Posterior cingulate gyrus (tissue), 11 donors: Measurements from ENCODE around the gene KCNMB4.
A peak's percentile ranks its signal among the peaks of the same experiment; 100 is the strongest.
"Not testable (repeated sequence)": the region's sequence is repeated elsewhere in the genome, so short reads cannot be mapped to it uniquely, and the experiment has no call there.

Experiments used
- DNase-seq, 10 donors: peaks; one replicate each; pipeline versions ENCODE4 v3.0.0 to v3.0.0-alpha.2; 2020 to 2021; ENCODE audit warnings: mixed read lengths in 3 of 10
- intact Hi-C: fragments of 100-400 bp; cut with DNase I; formaldehyde crosslinking; loops from one replicate; pipeline ENCODE4 v1.15.1; 2023

The KCNMB4 gene

GRCh38 chr12:70367258-70368141, 1.4 kb downstream of the KCNMB4 start:
- intact Hi-C loops, result loop anchor here (2.0 to 5.0 kb wide), 3 partner anchors 125 to 209 kb away; partner anchors contain the start of gene CNOT2
- DNase-seq, result no peak

DNA sequence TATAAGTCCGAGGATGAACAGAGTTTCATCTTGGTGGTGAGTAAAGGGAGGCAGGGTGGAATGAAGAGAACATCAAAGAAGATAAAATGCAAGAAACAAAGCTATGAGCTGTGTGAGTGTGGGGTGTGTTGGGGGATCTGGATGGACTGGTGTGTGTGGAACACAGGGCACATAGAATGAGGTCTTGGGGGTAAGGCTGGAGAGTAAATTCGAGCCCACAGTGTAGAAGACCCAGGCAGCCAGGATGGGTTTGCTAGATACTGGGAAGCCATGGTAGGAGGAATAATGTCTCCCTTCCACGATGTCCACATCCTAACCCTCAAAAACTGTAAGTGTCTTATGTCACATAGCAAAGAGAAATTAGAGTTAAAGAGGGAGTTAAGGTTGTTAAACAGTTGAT, 6.8 kb downstream of the KCNMB4 start:
- no peak for DNase-seq
- intact Hi-C loops, result no loop called here

GRCh38 chr12:70379846-70380245, 13.8 kb downstream of the KCNMB4 start:
- no peak for DNase-seq
- intact Hi-C loops, result no loop called here

GRCh38 chr12:70383484-70383883, 17.4 kb downstream of the KCNMB4 start:
- intact Hi-C loops, result no loop called here
- DNase-seq, result no peak

DNA sequence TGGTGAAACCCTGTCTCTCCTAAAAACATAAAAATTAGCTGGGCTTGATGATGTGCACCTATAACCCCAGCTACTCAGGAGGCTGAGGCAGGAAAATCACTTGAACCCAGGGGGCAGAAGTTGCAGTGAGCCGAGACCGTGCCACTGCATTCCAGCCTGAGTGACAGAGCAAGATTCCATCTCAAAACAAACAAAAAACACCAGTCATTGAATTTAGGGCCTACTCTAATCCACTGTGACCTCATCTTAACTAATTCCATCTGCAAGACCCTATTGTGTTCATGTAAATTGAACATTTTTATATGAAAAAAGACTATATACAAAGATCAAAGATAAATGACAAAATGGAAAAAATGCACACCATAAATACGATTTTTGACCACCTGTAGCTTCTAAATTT, 17.8 kb downstream of the KCNMB4 start:
- no peak for DNase-seq
- intact Hi-C loops, result no loop called here

DNA sequence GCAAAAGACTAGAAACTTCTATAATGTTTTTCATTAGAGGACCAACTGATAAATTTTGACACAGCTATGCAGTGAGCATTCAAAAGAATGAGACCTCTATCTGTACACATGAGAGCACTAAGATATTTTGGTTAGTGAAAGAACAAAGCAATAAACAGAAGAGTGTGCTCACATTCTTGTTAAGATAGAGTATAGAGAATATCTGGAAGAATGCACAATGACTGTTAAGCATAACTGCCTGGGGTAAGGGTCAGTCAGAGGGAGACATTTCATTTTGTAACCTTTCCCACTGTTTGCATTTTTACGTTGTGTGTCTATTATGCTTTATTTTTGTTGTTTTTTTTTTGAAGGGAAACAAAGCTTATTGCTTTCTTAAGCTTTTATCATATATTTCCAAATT, 20.7 kb downstream of the KCNMB4 start:
- no peak for DNase-seq
- intact Hi-C loops, result no loop called here

DNA sequence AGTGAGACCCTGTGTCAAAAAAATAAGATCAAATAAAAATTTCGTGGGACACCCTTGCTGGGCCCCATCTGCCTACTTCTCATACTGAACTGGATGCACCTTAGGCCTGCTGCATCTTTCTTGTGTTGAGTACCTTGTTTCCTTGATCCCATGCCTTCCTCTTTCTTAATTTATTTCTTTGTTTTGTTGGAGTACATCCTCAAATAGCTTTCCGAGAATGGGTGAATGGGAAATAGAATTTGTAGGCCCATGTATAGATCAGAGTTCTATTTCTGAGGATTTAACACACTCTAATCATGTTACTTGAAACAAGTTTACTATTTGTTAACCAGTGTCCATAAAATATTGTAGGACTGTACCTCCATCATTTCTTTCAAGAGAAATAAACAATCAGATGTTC, 23.6 kb downstream of the KCNMB4 start:
- DNase-seq, result no peak
- intact Hi-C loops, result no loop called here

- intact Hi-C loops, DNase-seq: not testable (repeated sequence)
Measured at GRCh38 chr12:70392631-70393030, 26.5 kb downstream of the KCNMB4 start.

GRCh38 chr12:70393787-70394499, 27.9 kb downstream of the KCNMB4 start:
- no peak for DNase-seq
- intact Hi-C loops, result no loop called here

GRCh38 chr12:70398002-70398401, 31.9 kb downstream of the KCNMB4 start:
- intact Hi-C loops, result no loop called here
- DNase-seq, result peak in 3 of 10 donors; percentile 14 to 84 (median 20)

GRCh38 chr12:70398862-70399261, 32.8 kb downstream of the KCNMB4 start:
- intact Hi-C loops, result no loop called here
- peak in 2 of 10 donors; percentile 10 to 11 for DNase-seq

- intact Hi-C loops, result no loop called here
- DNase-seq, result no peak
Measured at GRCh38 chr12:70399311-70399710, 33.2 kb downstream of the KCNMB4 start.

DNA sequence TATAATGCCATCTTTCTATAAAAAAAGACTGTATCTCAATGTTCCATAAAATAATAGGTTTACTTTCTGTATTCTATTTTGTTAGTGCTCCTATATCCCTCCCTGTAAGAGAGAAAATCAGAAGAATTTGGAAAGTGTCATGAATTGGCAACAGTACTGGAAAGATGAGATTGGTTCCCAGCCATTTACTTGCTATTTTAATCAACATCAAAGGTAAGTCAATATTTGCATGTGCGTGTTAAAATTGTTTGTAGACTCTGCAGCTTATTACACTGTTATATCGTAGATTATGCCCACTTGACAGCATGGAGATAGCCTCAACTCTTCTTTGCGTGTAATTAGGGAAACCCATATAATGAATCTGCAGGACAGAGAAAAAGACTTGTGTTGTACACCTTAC, 34.0 kb downstream of the KCNMB4 start:
- DNase-seq, result no peak

DNA sequence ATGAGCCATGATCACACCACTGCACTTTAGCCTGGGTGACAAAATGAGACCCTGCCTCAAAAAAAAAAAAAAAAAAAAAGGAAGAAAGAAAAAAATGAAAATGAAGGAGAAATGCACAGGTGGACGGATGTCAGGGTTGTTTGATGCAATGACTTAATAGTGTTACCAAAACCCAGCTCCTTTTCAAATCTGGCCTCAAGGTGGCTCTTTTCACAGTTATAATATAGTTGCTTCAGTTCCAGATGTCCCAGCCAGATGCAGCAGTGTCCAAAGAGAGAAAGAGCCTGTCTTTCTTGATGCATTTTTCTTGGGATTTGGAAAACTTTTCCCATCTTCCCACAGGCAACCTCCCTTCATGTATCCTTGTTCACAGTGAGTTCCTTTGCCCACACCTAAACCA, 36.5 kb downstream of the KCNMB4 start:
- no peak for DNase-seq
- intact Hi-C loops, result loop anchor here (10.0 kb wide), 1 partner anchor 172 kb away; no protein-coding TSS in a partner anchor

More for the DNA sequence above, 34.0 kb downstream of the KCNMB4 start:
- intact Hi-C loops, result loop anchor here (10.0 kb wide), 1 partner anchor 175 kb away; no protein-coding TSS in a partner anchor

GRCh38 chr12:70403826-70404225, 37.7 kb downstream of the KCNMB4 start:
- intact Hi-C loops, result loop anchor here (10.0 kb wide), 1 partner anchor 171 kb away; no protein-coding TSS in a partner anchor
- no peak for DNase-seq

DNA sequence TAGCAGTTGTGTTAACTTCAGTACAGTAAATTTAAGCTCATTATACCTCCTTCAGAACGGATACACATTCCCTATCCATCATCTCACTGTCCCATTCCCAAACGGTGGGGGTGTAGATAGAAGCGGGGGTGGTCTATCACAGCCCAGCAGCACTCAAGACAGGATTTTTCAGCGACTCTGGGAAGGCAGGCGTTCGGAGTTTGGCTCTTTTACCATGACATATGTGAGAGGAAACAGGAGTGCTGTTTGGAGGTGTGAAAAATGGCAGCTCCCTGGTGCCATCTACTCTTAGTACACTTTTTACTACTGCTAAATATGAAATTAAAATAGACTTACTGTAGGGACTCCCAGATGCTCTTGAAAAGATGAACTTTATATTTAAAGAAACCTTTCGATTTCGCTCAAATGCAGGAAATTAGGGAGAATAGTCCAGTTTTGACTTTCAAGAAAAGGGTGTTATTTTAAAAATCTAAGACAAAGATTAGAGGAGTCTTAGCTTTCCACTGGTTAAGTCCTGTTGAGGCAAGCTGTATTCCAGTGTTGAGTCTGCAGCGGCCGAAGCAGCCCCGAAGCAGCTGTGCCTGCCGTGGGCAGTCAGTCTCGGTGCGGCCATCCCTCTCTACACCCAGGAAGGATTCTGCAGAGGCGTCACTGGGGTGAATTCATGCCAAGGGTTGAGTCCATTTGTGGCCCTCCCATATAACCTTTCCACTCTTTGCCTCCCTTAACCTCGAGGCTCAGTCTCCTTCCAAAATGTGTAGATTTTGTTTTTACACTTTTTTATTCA, 42.1 kb downstream of the KCNMB4 start:
- DNase-seq, result peak in 7 of 10 donors; percentile 27 to 86 (median 37)
- intact Hi-C loops, result loop anchor here (10.0 kb wide), 1 partner anchor 167 kb away; no protein-coding TSS in a partner anchor

- intact Hi-C loops, result no loop called here
- DNase-seq, result no peak
Measured at GRCh38 chr12:70415987-70416386, 49.9 kb downstream of the KCNMB4 start.

DNA sequence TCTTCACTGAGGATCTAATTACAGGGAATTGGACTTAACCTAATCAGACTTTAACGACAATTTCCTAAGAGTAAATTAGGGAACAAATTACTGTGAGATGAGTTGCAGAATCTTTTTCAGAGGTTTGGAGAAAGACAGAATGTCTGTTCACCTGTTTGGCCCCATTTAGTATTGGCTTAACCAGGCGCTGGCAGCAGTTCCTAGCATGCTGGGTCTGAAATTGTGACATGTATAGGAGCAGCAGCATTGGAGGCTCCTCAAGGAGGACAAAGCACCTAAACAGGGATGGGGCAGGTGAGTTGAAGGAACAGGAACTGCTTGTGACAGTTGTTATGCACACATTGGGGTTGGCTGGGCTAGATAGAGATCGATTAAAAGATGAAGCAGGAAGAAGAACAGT, 51.0 kb downstream of the KCNMB4 start:
- intact Hi-C loops, result no loop called here
- DNase-seq, result no peak

- no peak for DNase-seq
- intact Hi-C loops, result no loop called here
Measured at GRCh38 chr12:70418101-70418500, 52.0 kb downstream of the KCNMB4 start.

DNA sequence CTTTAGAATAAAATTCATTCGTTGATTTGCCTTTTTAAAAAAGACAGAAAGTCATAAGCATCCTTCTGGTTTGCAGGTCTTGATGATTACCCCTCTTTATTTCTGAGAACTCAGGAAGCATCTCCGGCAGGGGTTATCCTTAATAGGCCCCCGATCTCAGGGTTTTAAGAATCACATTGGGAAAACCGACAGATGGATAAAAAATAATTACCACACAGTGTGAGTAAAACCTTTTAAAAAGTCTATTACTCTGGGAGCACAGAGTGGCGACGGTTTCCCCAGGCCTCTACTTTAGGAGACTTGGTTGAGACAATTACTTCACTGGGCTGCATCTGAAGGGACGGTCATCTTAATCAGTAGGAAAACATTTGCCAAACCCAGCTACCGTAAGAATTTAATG, 56.5 kb downstream of the KCNMB4 start:
- intact Hi-C loops, result no loop called here
- DNase-seq, result no peak

DNA sequence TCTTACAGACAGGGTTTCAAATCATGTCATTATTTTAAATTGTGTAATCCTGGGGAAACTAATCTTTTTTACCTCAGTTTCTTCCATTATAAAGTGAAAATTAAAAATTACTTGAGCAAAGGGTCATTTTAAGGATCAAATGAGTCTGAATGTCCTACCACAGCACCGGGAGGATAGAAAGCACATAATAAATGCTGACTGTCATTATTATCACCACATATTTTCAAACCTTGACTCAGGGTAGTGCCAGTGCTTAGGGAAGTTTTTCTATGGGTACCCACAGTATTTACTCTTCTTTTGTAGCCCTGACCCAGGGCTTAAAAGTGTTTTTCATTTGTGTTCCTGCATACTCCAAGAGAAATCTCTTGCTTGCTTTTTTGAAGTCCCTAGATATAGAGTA, 60.5 kb downstream of the KCNMB4 start:
- intact Hi-C loops, result no loop called here
- DNase-seq, result no peak
